Inferior parietal cortex (tissue), 1 donor: ENCODE measurements around the gene WDCP.
A peak's percentile ranks its signal among the peaks of the same experiment; 100 is the strongest.
"Not testable (repeated sequence)": the region's sequence is repeated elsewhere in the genome, so short reads cannot be mapped to it uniquely, and the experiment has no call there.

Experiments used
- DNase-seq: peaks from one replicate; pipeline ENCODE4 v3.0.0-alpha.2; 2016; ENCODE audit errors: extremely low spot score

The WDCP gene

DNA sequence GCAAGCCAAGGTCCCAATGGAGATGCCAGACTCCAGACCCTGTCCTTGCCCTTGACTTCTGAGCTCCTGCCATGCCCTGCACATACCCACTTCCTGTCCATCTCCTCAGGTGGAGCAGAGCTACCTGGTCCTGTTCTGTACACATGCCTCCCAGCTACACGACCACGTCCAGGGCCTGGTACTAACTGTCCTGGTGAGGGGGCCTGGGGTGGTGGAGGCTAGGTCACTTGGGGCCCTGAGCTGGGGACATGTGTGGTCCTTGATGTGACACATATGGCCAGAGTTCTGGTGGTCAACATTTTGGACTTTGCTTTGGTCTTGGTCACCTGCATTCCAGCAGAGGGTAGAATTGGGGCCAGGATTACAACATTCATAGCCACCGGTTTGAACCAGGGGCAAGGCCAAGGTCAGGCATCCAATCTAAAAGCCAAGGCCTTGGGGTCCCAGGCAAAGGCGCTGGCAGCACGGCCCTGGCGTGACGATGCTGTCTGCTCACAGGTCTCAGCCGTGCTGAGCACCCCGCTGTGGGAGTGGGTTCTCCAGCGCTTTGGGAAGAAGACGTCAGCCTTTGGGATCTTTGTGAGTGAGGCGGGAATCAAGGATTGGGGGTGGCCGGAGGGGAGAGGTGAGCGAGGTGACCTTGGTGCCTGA lies 24.7 kb downstream of the WDCP start:
- DNase-seq = no peak

DNA sequence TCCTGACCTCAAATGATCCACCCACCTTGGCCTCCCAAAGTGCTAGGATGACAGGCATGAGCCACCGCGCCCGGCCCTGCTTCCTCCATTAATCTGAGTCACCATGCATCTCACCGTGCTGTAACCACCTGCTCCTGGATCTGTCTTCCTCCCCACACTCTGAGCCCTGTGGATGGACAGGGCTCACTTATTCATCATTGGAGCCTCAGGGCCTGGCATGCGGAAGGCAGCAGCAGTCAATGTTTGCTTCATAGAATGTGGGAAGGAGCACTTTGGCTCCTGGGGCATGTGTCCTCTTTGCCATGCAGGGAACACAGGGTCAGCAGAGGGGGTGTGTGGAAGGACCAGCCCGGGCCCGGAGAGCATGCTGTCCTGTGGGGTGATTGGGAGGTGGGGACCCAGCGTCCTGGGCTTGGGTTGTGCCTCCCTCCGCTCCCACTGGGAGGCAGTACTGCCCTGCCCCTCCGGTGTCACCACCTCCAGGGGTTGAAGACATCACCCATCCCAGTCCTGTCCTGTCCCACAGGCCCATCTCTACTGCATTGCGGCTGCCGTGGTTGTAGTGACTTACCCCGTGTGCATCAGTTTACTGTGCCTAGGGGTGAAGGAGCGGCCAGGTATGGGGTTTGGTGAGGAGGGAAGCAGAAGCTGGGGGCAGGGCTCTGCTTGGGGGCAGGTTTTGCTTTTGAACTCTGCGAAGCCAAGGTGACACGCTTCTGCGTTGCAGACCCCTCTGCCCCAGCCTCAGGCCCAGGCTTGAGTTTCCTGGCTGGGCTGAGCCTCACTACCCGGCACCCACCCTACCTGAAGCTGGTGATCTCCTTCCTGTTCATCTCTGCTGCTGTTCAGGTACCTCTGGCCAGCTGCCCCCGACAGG lies 25.8 kb downstream of the WDCP start:
- no peak for DNase-seq

DNA sequence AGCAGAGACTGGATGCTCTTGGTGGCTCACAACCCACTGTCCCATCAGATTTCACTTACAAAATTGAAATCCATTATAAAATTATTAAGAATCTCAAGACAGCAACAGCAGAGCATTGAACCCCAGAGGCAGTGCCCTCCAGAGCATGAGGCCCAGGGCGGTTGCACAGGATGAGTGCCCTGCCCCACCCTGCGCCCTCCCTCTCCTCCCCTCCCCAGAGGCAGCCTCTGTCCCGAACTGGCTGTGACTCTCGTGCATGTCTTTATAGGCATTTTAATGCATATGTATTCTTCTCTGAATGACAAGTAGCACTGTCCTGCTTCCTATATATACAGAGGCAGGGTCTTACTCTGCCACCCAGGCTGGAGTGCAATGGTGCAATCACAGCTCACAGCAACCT lies 26.9 kb downstream of the WDCP start:
- DNase-seq = no peak

DNA sequence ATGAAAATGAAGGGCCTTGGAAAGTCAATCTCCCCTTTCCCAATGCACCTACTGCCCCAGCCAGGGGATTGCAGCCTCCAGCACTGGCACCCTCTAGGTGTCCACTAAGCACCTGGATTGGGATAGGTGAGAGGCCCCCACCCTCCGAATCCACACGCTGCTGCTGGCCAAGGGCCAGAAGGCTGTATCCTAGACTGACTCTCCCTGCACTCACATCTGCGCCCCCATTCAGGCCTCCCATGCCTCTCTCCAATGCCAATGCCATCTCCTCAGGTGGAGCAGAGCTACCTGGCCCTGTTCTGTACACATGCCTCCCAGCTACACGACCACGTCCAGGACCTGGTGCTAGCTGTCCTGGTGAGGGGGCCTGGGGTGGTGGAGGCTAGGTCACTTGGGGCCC lies 27.5 kb downstream of the WDCP start:
- no peak for DNase-seq

DNA sequence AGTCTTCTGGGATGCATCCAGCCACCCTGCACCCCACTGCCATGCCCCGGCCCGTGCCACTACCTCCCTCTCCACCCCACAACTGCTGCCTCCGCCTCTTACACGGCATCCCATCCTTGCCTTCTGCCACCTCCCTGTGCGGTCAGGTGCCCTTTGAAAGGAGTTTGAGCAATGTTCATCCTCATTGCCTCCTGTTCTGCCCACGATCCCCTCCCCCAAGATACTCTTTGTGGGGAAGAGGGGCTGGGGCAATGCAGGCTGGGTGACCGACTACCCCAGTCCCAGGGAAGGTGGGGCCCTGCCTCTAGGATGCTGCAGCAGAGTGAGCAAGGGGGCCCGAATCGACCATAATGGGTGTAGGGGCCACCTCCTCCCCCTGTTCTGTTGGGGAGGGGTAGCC lies 28.9 kb downstream of the WDCP start:
- DNase-seq = no peak

DNA sequence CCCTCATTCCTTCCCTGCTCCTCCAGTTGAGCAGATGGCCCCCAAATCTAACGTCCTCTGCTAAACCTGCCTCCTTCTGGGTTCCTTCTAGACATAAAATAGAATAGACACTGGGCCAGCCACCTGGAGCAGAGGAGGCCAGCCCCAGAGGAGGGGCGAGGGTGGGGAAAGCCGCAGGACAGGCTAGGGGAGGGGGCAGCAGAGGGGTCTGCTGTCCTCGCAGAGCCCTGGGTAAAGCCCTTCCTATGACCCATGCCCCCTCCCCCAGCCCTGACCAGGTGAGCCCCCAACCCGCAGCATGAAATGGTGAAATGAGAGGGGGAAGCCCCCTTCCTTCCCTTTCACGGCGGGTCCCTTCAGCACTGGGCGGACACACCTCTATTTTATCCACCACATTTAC lies 29.5 kb downstream of the WDCP start:
- no peak for DNase-seq

DNA sequence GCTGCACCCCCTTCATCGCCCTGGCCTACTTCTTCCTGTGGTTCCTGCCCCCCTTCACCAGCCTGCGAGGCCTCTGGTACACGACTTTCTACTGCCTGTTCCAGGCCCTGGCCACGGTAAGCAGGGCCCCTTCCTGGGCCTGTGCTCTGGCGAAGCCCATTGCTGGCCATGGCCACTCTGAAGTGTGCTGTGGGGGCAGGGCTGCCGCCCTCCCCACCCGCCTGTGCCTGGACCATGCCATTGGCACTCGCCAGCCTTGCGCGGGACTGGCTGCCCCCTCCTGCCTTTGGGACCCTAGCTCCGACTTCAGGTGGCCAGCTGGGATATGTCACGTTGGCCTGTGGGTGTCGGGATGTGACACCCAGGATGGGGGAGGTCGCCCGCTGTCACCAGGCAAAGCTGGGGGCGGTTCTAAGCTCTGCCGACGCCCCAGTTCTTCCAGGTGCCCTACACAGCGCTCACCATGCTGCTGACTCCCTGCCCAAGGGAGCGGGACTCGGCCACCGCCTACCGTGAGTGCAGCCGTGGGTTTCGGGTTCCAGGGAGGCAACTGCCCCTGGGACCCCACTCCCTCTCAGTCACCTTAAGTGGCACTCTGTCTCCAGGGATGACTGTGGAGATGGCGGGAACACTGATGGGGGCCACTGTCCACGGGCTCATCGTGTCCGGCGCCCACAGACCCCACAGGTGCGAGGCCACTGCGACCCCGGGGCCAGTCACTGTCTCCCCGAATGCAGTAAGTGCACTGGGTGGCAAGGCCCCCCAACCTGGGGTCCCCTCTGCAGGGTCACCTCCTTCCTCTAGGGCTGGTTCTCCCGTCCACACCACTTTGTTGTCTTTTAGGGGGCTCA lies 30.1 kb downstream of the WDCP start:
- no peak for DNase-seq

DNA sequence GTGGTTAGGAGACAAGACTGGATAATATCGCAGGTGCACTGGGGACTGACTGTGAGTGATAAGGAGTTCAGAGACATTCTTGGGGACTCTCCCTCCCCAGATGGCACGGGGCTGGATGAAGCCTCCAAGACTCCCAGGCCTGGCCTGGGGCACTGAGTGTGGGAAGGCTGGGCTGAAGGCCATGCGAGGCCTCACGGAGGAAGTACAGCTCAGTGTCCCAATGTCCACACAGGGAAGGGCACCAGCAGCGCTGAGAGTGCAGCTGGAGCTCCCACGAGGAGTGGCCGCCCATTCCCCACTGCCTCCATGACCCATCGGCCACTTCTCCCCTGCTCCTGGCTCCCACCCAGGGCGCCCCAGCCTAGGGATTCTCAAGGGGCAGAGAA lies 30.8 kb downstream of the WDCP start:
- no peak for DNase-seq

DNA sequence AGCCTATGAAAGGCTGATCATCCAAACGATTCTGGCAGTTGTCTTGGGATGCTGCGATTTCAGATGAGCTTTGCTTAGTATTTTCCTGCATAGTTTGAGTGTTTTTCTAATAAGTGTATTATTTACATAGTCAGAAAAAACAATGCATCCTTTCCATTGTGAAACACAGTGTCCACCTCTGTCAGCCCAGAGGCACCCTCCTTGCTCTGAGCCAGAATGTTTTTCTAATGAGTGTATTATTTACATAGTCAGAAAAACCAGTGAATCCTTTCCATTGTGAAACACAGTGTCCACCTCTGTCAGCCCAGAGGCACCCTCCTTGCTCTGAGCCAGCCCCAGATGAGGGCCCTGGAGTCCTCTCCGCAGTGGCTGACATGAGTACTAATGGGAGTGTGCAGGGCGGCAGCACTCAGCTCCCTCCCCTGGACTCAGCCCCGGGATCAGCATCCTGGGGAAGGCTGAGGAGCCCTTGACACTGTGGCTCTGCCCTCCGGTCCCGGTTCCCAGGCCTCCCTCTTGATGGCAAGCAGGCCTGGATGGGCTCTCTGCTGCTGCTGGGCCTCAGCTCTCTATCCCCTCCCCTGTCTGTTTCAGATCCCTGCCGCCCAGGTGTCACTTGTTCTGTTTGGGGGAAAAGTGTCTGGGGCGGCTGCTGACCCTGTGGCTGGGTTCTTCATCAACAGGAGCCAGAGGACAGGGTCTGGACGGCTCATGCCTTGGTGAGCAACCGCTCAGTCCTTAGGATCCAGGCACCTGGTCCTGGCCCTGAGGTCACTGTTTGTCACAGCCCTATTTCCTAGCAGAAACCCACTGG lies 31.4 kb downstream of the WDCP start:
- no peak for DNase-seq

DNA sequence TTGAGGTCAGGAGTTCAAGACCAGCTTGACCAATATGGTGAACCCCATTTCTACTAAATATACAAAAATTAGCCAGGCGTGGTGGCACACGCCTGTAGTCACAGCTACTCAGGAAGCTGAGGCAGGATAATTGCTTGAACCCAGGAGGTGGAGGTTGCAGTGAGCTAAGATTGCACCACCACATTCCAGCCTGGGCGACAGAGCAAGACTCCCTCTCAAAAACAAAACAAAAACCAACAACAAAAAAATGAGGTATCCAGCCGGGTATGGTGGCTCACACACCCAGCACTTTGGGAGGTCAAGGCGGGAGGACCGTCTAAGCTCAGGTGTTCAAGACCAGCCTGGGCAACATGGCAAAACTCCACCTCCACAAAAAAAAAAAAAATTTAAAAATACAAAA lies 32.3 kb downstream of the WDCP start:
- not testable (repeated sequence) for DNase-seq

DNA sequence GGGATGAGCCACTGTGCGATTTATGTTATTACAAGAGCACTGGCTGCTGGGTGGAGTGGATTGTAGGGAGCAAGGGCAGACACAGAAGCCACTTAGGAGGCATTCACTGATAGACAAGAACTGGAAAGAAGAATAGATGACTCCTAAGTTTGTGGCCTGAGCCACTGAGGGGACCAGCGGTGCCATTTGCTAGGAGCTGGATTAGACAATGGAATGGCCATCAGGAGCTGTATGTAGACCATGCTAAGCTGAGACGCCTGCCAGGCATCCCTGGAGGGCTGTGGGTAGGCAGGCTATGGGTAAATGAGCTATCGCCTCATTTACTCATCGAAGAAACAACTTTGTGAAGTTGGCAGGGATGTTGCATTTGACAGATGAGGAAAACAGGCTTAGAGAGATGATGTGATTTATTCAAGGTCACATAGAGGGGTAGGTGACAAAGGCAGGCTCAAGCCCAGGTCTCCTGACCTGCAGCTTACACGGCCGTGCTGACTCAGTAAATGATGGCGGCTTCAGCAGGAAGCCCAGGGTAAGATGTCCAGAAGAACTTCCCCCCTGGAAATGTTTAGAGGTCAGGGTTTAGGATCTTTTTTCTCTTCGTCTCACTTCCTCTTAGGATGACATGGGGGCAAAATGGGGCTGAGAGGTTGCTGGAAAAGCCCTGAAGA lies 34.5 kb downstream of the WDCP start:
- DNase-seq = no peak

DNA sequence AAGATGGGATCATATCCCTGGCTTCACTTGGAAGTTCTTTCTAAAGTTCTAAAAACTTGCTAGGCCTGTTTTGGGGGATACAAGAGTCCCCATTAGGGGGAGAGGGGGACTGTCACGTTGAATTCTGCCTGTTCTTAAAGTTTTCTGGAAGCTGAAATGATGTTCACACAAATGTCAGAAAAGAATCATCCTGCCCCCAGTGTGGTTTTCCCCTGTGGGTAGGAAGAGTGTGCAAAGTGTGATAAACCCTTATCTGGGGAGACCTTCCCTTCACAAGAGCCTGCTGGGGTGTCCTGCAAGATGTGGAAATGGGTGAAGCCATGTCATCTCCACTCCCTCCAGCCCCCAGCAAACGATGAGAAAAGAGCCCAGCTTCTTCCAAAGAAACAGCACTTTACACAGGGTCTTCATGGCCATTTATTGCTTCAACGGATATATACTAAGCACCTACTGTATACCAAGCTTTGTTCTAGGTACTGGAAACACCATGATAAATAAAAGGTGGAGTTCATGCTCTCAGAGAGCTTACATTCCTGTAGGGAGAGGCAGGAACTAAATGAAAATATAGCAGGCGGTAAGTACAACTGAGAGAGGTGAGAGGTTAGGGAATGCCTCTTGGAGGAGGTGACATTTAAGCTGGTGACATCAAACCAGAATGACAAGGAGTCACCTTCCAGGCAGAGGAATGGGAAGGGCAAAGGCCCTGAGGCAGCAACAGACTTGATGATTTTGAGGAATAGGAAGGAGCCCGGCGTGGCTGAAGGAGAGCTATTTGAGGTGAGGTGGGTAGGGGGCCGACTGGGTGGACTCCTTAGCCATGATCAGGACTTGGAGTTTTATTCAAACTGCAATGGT lies 35.7 kb downstream of the WDCP start:
- DNase-seq = peak; percentile 29

DNA sequence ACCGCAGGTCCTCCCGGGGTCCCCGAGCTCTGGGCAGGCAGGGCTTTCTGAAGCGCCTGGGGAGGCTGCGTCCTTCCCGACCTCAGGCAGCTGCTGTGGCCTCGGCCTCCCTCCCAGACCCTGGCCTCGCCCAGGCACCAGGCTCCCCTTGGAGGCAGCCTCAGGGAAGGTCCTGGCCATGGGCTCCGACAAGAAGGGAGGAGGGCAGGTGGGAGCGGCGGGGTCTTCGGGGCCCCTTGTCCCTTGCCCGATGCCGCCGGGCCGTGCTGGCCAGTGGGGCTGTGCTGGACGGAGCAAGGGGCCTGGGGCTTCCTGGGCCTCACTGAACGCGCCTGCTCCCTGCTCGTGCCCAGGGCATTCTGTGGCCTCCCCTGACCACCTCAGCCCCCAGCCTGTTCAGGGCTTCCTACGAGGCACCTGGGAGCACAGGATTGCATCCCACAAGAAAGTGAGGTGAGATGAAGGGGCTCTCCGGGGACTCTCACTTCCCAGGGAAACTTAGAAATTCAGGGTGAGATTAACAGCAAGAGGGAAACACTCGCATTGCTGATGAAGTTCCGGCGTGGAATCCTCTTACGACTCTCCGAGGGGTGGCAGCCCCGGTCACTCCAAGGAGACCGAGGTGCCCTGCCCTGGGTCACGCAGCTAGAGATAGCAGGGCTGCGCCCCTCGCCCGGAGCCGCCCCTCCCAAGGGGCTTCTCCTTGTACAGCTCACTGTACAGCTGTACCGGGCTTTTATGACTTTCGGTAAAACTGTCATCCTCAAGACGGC lies 36.5 kb downstream of the WDCP start:
- DNase-seq = no peak

DNA sequence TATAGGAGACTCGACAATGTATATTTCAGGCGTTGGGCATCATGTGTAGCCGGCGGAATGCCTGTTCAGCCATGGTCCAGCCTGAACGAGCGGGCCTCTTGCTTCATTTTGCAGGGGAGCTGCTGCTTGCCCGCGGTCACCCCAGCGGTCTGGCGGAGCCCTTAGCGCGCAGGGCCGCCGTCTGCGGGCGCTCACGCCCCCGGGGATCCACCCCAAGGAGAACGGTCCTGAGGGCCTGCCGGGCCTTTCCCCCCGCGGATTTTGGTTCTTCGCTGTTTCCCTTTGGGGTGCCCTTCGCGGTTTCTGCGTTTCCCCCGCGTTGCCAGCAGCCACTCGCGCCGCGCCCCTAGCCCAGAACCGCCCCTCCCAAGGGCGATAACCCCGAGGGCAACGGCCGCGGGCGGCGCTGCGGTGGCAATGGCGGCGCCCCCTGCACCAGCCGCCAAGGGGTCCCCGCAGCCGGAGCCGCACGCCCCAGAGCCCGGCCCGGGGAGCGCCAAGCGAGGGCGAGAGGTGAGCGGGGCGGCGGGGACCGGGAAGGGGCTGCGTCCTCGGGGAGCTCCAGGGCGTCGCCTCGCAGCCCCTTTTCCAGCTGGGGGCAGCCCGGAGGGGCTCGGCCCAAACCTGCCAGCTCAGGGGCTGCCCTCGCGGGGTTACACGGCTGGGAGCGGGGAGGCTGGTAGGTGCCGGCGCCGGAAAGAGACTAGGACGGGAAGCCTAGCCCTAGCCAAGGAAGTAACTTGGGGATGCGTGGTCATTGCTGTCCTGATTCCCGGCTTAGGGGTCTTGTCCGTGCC lies 37.3 kb downstream of the WDCP start, which contains the start of gene MFSD2B:
Gene MFSD2B (plus strand): TSS at position 406 of the 797 bp plus-strand sequence. CDS start 12 bp downstream, at position 418.
- no peak for DNase-seq

DNA sequence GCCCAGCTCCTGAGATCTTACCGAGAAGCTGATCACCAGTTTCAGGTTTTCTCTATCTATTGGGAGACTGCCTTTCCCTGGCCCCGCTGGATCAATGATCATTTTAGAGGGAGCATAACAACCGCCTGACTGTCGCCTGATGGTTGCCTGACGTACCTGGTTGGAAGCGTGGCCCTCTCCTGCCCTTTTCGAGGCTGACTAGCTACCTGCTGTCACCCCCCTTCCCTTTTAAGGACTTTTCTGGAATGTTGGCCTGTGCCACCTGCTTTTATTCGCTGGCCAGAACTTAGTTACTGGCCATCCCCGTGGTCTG lies 37.9 kb downstream of the WDCP start:
- DNase-seq = no peak

DNA sequence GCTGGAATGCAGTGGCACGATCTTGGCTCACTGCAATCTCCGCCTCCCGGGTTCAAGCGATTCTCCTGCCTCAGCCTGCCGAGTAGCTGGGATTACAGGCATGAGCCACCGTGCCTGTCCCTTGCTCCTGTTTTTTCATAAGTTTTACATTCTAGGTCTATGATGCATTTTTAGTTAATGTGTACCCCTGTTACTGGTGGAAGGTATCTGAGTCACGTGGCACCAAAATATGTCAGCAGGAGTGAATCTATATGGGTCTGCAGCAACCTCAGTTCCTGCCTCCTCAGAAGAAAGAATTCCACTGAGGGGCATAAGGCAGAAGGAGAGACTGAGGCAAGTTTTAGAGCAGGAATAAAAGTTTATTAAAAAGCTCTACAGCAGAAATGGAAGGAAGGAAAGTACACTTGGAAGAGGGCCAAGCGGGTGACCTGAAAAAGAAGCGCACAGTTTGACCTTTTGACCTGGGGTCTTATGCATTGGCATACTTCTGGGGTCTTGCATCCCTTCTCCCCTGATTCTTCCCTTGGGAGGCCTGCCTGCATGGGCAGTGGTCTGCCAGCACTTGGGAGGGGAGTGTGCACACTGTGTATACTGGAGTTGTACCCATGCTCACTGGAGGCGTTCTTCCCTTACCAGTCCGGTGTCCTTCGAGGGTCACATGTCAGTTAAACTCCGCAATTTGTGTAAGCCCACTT lies 38.4 kb downstream of the WDCP start:
- DNase-seq = no peak

DNA sequence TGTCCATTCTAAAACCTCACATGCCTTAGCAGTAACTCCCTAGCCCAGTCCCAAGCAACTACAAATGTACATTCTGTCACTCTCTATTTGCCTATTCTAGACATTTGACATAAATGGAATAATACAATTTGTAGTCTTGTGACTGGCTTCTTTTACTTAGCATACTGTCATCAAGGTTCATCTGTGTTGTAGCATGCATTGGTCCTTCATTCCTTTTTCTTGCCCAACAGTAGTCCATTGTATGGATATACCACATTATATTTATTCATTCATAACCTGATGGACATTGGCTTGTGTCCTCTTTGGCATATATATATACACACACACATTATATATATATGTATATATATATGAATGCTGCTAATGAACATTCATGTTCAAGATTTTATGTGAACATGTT lies 39.5 kb downstream of the WDCP start:
- DNase-seq = no peak

DNA sequence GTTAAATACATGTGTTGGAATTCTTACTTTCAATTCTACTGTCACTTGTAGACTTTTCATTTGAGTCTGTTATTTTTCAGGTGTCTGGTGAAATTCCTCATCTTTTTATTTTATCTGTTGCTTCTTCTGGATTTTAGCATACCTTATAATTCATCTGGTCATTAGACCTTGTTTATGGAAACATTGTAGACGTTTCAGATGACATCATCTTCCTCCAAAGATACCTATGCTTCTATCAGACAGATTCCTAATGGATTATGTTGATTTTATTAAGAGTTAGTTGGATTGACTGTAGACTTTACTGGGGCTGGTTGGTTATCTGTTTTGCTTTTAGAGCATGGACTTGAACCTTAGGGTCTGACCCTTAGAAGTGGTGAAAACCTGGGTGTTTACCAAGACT lies 52.6 kb downstream of the WDCP start:
- no peak for DNase-seq
